A549 (cell line): ENCODE data around the gene CDR2. TPM values are rescaled to one million over a fixed set of nuclear protein-coding genes. Genes with fewer than 3 reads are reported as not detected.

Experiments
- ATAC-seq, 2 experiments: fragments of 200-7000 bp in 1 of 2; fragments of >200 bp in 1 of 2; cut with Nextera tagmentation in 1 of 2; cut with Tn5 transposase in 1 of 2; 3 replicates each; pipeline versions ENCODE4 v1.8.0 to v1.9.1; 2018 to 2020; ENCODE audit warnings: mild to moderate bottlenecking in 1 of 2, moderate library complexity in 1 of 2
- CTCF ChIA-PET: fragments of 300-600 bp; sonication (Branson Sonifier 250); formaldehyde crosslinking; extraction: SDS; loops from one replicate; lab custom pipeline; 2021; ENCODE audit warnings: antibody characterized with exemption, inconsistent platforms; lab: Yijun Ruan, JAX
- POLR2A ChIA-PET: fragments of 350-600 bp; formaldehyde crosslinking; extraction: SDS; loops from one replicate; lab custom pipeline; 2021; ENCODE audit warnings: antibody characterized with exemption, inconsistent platforms; lab: Yijun Ruan, JAX
- DNase-seq, 2 experiments: peaks; one replicate each; pipeline versions ENCODE4 v3.0.0 to v3.0.0-alpha.2; 2011 to 2016; ENCODE audit warnings: low read depth in 1 of 2, low spot score in 1 of 2
- FAIRE-seq: peaks from 2 replicates; lab custom pipeline; 2011; peaks lifted over from hg19 to GRCh38; lab: Jason Lieb, UNC
- H3K27ac ChIP-seq, 2 experiments: fragments of >200 bp; sonication (Bioruptor Twin); formaldehyde crosslinking; 3 replicates each; pipeline ENCODE4 v1.5.1; 2016 to 2017
- H3K4me1 ChIP-seq: fragments of >200 bp; sonication (Bioruptor Twin); formaldehyde crosslinking; 3 replicates; pipeline ENCODE4 v1.6.1; 2016
- H3K4me2 ChIP-seq: fragments of >200 bp; sonication (Bioruptor Twin); formaldehyde crosslinking; 3 replicates; pipeline ENCODE4 v1.6.1; 2016
- H3K4me3 ChIP-seq: fragments of >200 bp; sonication (Bioruptor Twin); formaldehyde crosslinking; 3 replicates; pipeline ENCODE4 v1.5.1; 2016
- H3K9me3 ChIP-seq: fragments of >200 bp; sonication (Bioruptor Twin); formaldehyde crosslinking; 3 replicates; pipeline ENCODE4 v1.6.1; 2016
- BCL3 ChIP-seq: fragments of >200 bp; sonication (Bioruptor Twin); formaldehyde crosslinking; IDR thresholded peaks from 3 replicates; pipeline ENCODE4 v1.6.1; 2016
- CHD4 ChIP-seq: fragments of 200-600 bp; sonication (generic); IDR thresholded peaks from 2 replicates; pipeline ENCODE4 v1.6.1; 2016; ENCODE audit warnings: antibody characterized with exemption, mild to moderate bottlenecking, borderline replicate concordance
- CTCF ChIP-seq: fragments of >200 bp; sonication (Bioruptor Twin); formaldehyde crosslinking; IDR thresholded peaks from 3 replicates; pipeline ENCODE4 v1.5.1; 2016
- EHF ChIP-seq: fragments of 250-450 bp; sonication (Bioruptor Pico); IDR thresholded peaks from 2 replicates; pipeline ENCODE4 v1.5.0; 2020; ENCODE audit warnings: mild to moderate bottlenecking
- EP300 ChIP-seq, 2 experiments: fragments of >200 bp; sonication (Bioruptor Twin); formaldehyde crosslinking; IDR thresholded peaks; 2 replicates in 1 of 2; 3 replicates in 1 of 2; pipeline ENCODE4 v1.6.1; 2016 to 2017
- FOSL2 ChIP-seq, 2 experiments: fragments of 450-650 bp in 1 of 2; fragments of >200 bp in 1 of 2; sonication (Bioruptor Twin) in 1 of 2; formaldehyde crosslinking; IDR thresholded peaks; 2 replicates each; pipeline versions ENCODE4 v1.5.0 to v1.6.1; 2016 to 2020; ENCODE audit warnings: mild to moderate bottlenecking in 1 of 2, moderate library complexity in 1 of 2
- FOXS1 ChIP-seq: fragments of 250-450 bp; sonication (Bioruptor Pico); IDR thresholded peaks from 2 replicates; pipeline ENCODE4 v1.5.0; 2020; ENCODE audit warnings: mild to moderate bottlenecking, moderate library complexity
- GATA3 ChIP-seq: IDR thresholded peaks from 2 replicates; pipeline ENCODE4 v1.6.1; 2012; ENCODE audit warnings: borderline replicate concordance
- HDAC2 ChIP-seq: fragments of 200-600 bp; sonication (generic); IDR thresholded peaks from 2 replicates; pipeline ENCODE4 v1.6.1; 2016
- HMGXB4 ChIP-seq: fragments of 250-450 bp; sonication (Bioruptor Pico); IDR thresholded peaks from 2 replicates; pipeline ENCODE4 v1.5.0; 2021; ENCODE audit warnings: mild to moderate bottlenecking, moderate library complexity, borderline replicate concordance
- HOXB13 ChIP-seq: fragments of 250-450 bp; sonication (Bioruptor Pico); IDR thresholded peaks from 2 replicates; pipeline ENCODE4 v1.5.0; 2020; ENCODE audit warnings: low read depth, mild to moderate bottlenecking, moderate library complexity
- JUNB ChIP-seq: fragments of >200 bp; sonication (Bioruptor Twin); formaldehyde crosslinking; IDR thresholded peaks from 2 replicates; pipeline ENCODE4 v1.6.1; 2016
- KDM5A ChIP-seq: fragments of 200-600 bp; sonication (generic); IDR thresholded peaks from 2 replicates; pipeline ENCODE4 v1.6.1; 2016; ENCODE audit warnings: antibody characterized with exemption, mild to moderate bottlenecking
- NFE2L2 ChIP-seq: fragments of 150-350 bp; conservative IDR thresholded peaks from 2 replicates; pipeline ENCODE4 v1.6.1; 2014; ENCODE audit warnings: low read length
- POLR2A ChIP-seq: IDR thresholded peaks from 2 replicates; pipeline ENCODE4 v1.6.1; 2012; ENCODE audit warnings: mild to moderate bottlenecking, low read length
- POLR2AphosphoS2 ChIP-seq: conservative IDR thresholded peaks from 2 replicates; pipeline ENCODE4 v1.6.1; 2012; ENCODE audit warnings: low read length, improper control_type of control experiment, inconsistent platforms
- RAD21 ChIP-seq, 2 experiments: fragments of >200 bp in 1 of 2; sonication (Bioruptor Twin) in 1 of 2; formaldehyde crosslinking in 1 of 2; IDR thresholded peaks in 1 of 2; conservative IDR thresholded peaks in 1 of 2; 2 replicates in 1 of 2; 3 replicates in 1 of 2; pipeline ENCODE4 v1.6.1; 2012 to 2018; ENCODE audit warnings: inconsistent platforms in 1 of 2
- RCOR1 ChIP-seq: fragments of 150-350 bp; IDR thresholded peaks from 2 replicates; pipeline ENCODE4 v1.6.1; 2014; ENCODE audit warnings: antibody characterized with exemption, low read length, low read depth
- SMC3 ChIP-seq: fragments of >200 bp; sonication (Bioruptor Twin); formaldehyde crosslinking; IDR thresholded peaks from 3 replicates; pipeline ENCODE4 v1.6.1; 2018; ENCODE audit warnings: inconsistent platforms
- TFCP2L1 ChIP-seq: fragments of 250-450 bp; sonication (Bioruptor Pico); IDR thresholded peaks from 2 replicates; pipeline ENCODE4 v1.5.0; 2021; ENCODE audit warnings: mild to moderate bottlenecking
- TP53 ChIP-seq: fragments of 250-450 bp; sonication (Bioruptor Pico); IDR thresholded peaks from 2 replicates; pipeline ENCODE4 v1.5.0; 2021; ENCODE audit warnings: mild to moderate bottlenecking, moderate library complexity
- ZFP36 ChIP-seq: fragments of 450-650 bp; IDR thresholded peaks from 2 replicates; pipeline ENCODE4 v1.6.1; 2014; ENCODE audit warnings: borderline replicate concordance; ENCODE audit not compliant: partially characterized antibody
- ZNF302 ChIP-seq: fragments of 250-450 bp; sonication (Bioruptor Pico); IDR thresholded peaks from 2 replicates; pipeline ENCODE4 v1.9.0; 2021; ENCODE audit warnings: inconsistent platforms, mild to moderate bottlenecking, moderate library complexity
- WGBS: methylation state at CpG from one replicate; pipeline ENCODE4 v1.1.6; 2017; ENCODE audit errors: missing lambda C conversion rate; 5-methylcytosine and 5-hydroxymethylcytosine counted together
- polyA plus RNA-seq, 4 experiments: library from polyadenylated mRNA; depleted of rRNA in 3 of 4; stranded (reverse); fragments of >200 nt; fragmentation: RNase III in 1 of 4; extraction: RNeasy Plus Mini Kit Qiagen cat#74134 plus additional on column Dnase treatment in 1 of 4; gene quantifications; 2 replicates in 3 of 4; 3 replicates in 1 of 4; pipeline ENCODE4 v1.2.3, GENCODE V29; 2011 to 2017

Gene CDR2
- polyA plus RNA-seq, 2 of the 4 experiments (the other 2 are of a cell fraction), result 29.3 to 44.3 TPM

GRCh38 chr16:22417019-22417418 is 42.6 kb upstream of the CDR2 start:
- DNase-seq (no peak), FAIRE-seq (no peak), ATAC-seq (no peak)
- WGBS, result 87% methylated on average over 4 of the region's 4 CpGs
- Histone ChIP-seq H3K4me3 (no peak overlapping the region), H3K4me2 (no peak overlapping the region), H3K27ac (no peak overlapping the region), H3K9me3 (no peaks in the 10 kb centered on the region), H3K4me1 (no peaks in the 10 kb centered on the region)
- no peak for TF ChIP-seq FOSL2 (IDR thresholded peaks at IDR 0.05)
- no peak for TF ChIP-seq FOSL2 (CRISPR knock-in tag; IDR thresholded peaks at IDR 0.05)
- ChIA-PET CTCF (interaction anchor here (0.6 to 1.8 kb wide), 2 partner anchors 14 to 586 kb away, joined by 3 to 5 read pairs; no protein-coding TSS in a partner anchor), POLR2A (no interaction called here)

GRCh38 chr16:22413819-22414218 is 39.4 kb upstream of the CDR2 start:
- TF ChIP-seq HDAC2 (no peak), POLR2A (no peak), ZFP36 (no peak), EHF (CRISPR knock-in tag) (no peak), BCL3 (no peak), TFCP2L1 (CRISPR knock-in tag) (no peak), CHD4 (no peak), FOXS1 (CRISPR knock-in tag) (no peak), GATA3 (no peak), TP53 (CRISPR knock-in tag) (no peak), HMGXB4 (no peak), CTCF (no peak), RCOR1 (no peak), HOXB13 (CRISPR knock-in tag) (no peak), RAD21 (conservative IDR thresholded peaks at IDR 0.05 in 1 of 2, IDR thresholded peaks at IDR 0.05 in 1 of 2) (no peak), EP300 (IDR thresholded peaks at IDR 0.05) (no peak), SMC3 (no peak), JUNB (no peak), ZNF302 (CRISPR knock-in tag) (no peak)

GRCh38 chr16:22407486-22407885 is 33.1 kb upstream of the CDR2 start:
- Histone ChIP-seq H3K4me3 (no peak overlapping the region), H3K4me1 (peaks cover 17% of the 10 kb centered on the region), H3K27ac (no peak overlapping the region), H3K9me3 (no peaks in the 10 kb centered on the region), H3K4me2 (no peak overlapping the region)
- ATAC-seq (no peak), FAIRE-seq (no peak), DNase-seq (no peak)
- 91% methylated on average over 2 of the region's 2 CpGs for WGBS
- TF ChIP-seq POLR2A (no peak), SMC3 (no peak), HDAC2 (no peak), NFE2L2 (no peak), POLR2AphosphoS2 (no peak), KDM5A (no peak)
- CTCF ChIA-PET, result interaction anchor here (0.6 to 1.3 kb wide), 2 partner anchors 27 to 86 kb away, joined by 3 to 4 read pairs; no protein-coding TSS in a partner anchor
- POLR2A ChIA-PET, result interaction anchor here (0.7 to 1.0 kb wide), 2 partner anchors 10 to 17 kb away, joined by 3 to 4 read pairs; no protein-coding TSS in a partner anchor

More at GRCh38 chr16:22413819-22414218, 39.4 kb upstream of the CDR2 start:
- no peak overlapping the region for H3K27ac ChIP-seq
- ChIA-PET CTCF (no interaction called here), POLR2A (no interaction called here)
- H3K9me3 ChIP-seq, result no peaks in the 10 kb centered on the region
- no peak overlapping the region for H3K4me3 ChIP-seq
- FAIRE-seq (no peak), ATAC-seq (no peak), DNase-seq (no peak)
- H3K4me2 ChIP-seq, result no peak overlapping the region
- WGBS, result 89% methylated on average over 7 of the region's 7 CpGs
- H3K4me1 ChIP-seq, result no peaks in the 10 kb centered on the region
